K562 (cell line): ENCODE data around the gene FMOD. TPM values are rescaled to one million over a fixed set of nuclear protein-coding genes. Genes with fewer than 3 reads are reported as not detected.
A peak's percentile ranks its signal among the peaks of the same experiment; 100 is the strongest.

ENCODE experiments used
- ATAC-seq: fragments of 200-7000 bp; cut with Tn5 transposase; 3 replicates; pipeline ENCODE4 v1.9.1; 2020; ENCODE audit warnings: moderate library complexity
- BruUV-seq: library from RNA; stranded (reverse); fragments of 400-500 nt; replicated peaks from 2 replicates; lab custom pipeline; 2021; lab: Mats Ljungman, UMichigan
- CTCF ChIA-PET: fragments of 300-600 bp; formaldehyde crosslinking; extraction: SDS; loops from one replicate; lab custom pipeline; 2021; ENCODE audit warnings: low intra/inter-chr PET ratio; lab: Yijun Ruan, JAX
- POLR2A ChIA-PET: fragments of 300-600, 350-650 bp; sonication (Branson Sonifier 250); formaldehyde crosslinking; extraction: SDS; loops from one replicate; lab custom pipeline; 2021; ENCODE audit warnings: antibody characterized with exemption, inconsistent platforms; lab: Yijun Ruan, JAX
- DNase-seq, 4 experiments: peaks; one replicate each; pipeline versions ENCODE4 v3.0.0 to v3.0.0-alpha.2; 2011 to 2018; ENCODE audit warnings: low spot score in 3 of 4, mixed read lengths in 3 of 4; ENCODE audit errors: extremely low read depth in 1 of 4
- FAIRE-seq: peaks from 2 replicates; lab custom pipeline; 2011; peaks lifted over from hg19 to GRCh38; lab: Jason Lieb, UNC
- H2AFZ ChIP-seq: 2 replicates; pipeline ENCODE4 v1.6.0; 2011; ENCODE audit warnings: low read depth, low read length, control low read depth, inconsistent platforms
- H3K27ac ChIP-seq: fragments of 200-600 bp; 3 replicates; pipeline ENCODE4 v1.8.0; 2011; ENCODE audit warnings: low read depth, mild to moderate bottlenecking, control low read depth, inconsistent platforms, low read length, moderate library complexity, mixed read lengths; ENCODE audit errors: extremely low read depth
- H3K27me3 ChIP-seq, 2 experiments: fragments of 300-600 bp in 1 of 2; 2 replicates in 1 of 2; 3 replicates in 1 of 2; pipeline versions ENCODE4 v1.6.0 to v1.8.0; 2011; ENCODE audit warnings: inconsistent platforms in 2 of 2, low read length in 2 of 2, mild to moderate bottlenecking in 1 of 2, mixed read lengths in 1 of 2, moderate library complexity in 1 of 2; ENCODE audit not compliant: control insufficient read depth in 2 of 2, insufficient read depth in 2 of 2
- H3K36me3 ChIP-seq: fragments of 300-600 bp; 3 replicates; pipeline ENCODE4 v1.8.0; 2011; ENCODE audit warnings: mild to moderate bottlenecking, low read length, inconsistent platforms; ENCODE audit not compliant: control insufficient read depth, insufficient read depth
- H3K4me1 ChIP-seq, 2 experiments: fragments of 200-600 bp in 1 of 2; replicated peaks in 1 of 2; 2 replicates in 1 of 2; 3 replicates in 1 of 2; pipeline versions ENCODE4 v1.5.1 to v1.8.0; 2011; ENCODE audit warnings: inconsistent platforms in 2 of 2, low read length in 2 of 2, mild to moderate bottlenecking in 1 of 2, mixed read lengths in 1 of 2, moderate library complexity in 1 of 2; ENCODE audit not compliant: control insufficient read depth in 2 of 2, insufficient read depth in 2 of 2
- H3K4me2 ChIP-seq: 2 replicates; pipeline ENCODE4 v1.6.1; 2011; ENCODE audit warnings: low read length, control low read depth, inconsistent platforms, mixed read lengths; ENCODE audit not compliant: insufficient read depth
- H3K4me3 ChIP-seq: fragments of 200-600 bp; sonication (generic), shearing (Covaris generic); 2 replicates; pipeline ENCODE4 v1.5.1; 2016; ENCODE audit warnings: control low read depth, inconsistent platforms
- H3K79me2 ChIP-seq: fragments of 200-600 bp; 3 replicates; pipeline ENCODE4 v1.8.0; 2011; ENCODE audit warnings: low read length, inconsistent platforms; ENCODE audit not compliant: control insufficient read depth, insufficient read depth
- H3K9ac ChIP-seq, 2 experiments: 2 replicates each; pipeline versions ENCODE4 v1.6.0 to v1.6.1; 2011; ENCODE audit warnings: low read depth in 2 of 2, low read length in 2 of 2, control low read depth in 1 of 2, inconsistent platforms in 1 of 2, mild to moderate bottlenecking in 1 of 2, mixed read lengths in 1 of 2; ENCODE audit not compliant: insufficient read depth in 1 of 2
- H3K9me1 ChIP-seq: one replicate; pipeline ENCODE4 v1.6.0; 2011; ENCODE audit warnings: inconsistent platforms, mild to moderate bottlenecking, low read length, moderate library complexity; ENCODE audit not compliant: control insufficient read depth, insufficient read depth
- H3K9me3 ChIP-seq: replicated peaks from 2 replicates; pipeline ENCODE4 v1.5.1; 2011; ENCODE audit warnings: low read depth, low read length, inconsistent platforms; ENCODE audit not compliant: control insufficient read depth, insufficient read depth
- H4K20me1 ChIP-seq: replicated peaks from 2 replicates; pipeline ENCODE4 v1.6.1; 2011; ENCODE audit warnings: low read length, inconsistent platforms, mixed read lengths; ENCODE audit not compliant: control insufficient read depth, insufficient read depth
- ARID3B ChIP-seq: fragments of 250-450 bp; sonication (Bioruptor Pico); IDR thresholded peaks from 2 replicates; pipeline ENCODE4 v1.4.0; 2020; ENCODE audit warnings: borderline replicate concordance
- CEBPG ChIP-seq, 3 experiments: fragments of 200-800 bp in 1 of 3; sonication (Bioruptor generic) in 1 of 3; sonication (generic) in 1 of 3; formaldehyde crosslinking in 1 of 3; IDR thresholded peaks in 2 of 3; conservative IDR thresholded peaks in 1 of 3; 2 replicates each; pipeline versions ENCODE4 v1.6.1 to v1.8.0; 2016 to 2022; ENCODE audit warnings: missing compliant biosample characterization in 2 of 3, missing genetic modification characterization in 2 of 3, mild to moderate bottlenecking in 1 of 3, missing genetic modification reagents in 1 of 3
- ESRRB ChIP-seq: fragments of 250-450 bp; sonication (Bioruptor Pico); IDR thresholded peaks from 2 replicates; pipeline ENCODE4 v1.5.0; 2020; ENCODE audit warnings: mild to moderate bottlenecking, moderate library complexity, borderline replicate concordance
- GATA2 ChIP-seq: sonication (generic); formaldehyde crosslinking; IDR thresholded peaks from 2 replicates; pipeline ENCODE4 v1.4.0; 2020; ENCODE audit warnings: mild to moderate bottlenecking, missing genetic modification reagents
- KAT2B ChIP-seq: IDR thresholded peaks from one replicate; pipeline ENCODE4 v1.6.1; 2012; ENCODE audit warnings: low read depth, mild to moderate bottlenecking, control low read depth, inconsistent platforms, low read length, moderate library complexity
- MITF ChIP-seq: IDR thresholded peaks from 2 replicates; pipeline ENCODE4 v1.6.1; 2014; ENCODE audit warnings: antibody characterized with exemption
- MTA1 ChIP-seq: fragments of 450-650 bp; IDR thresholded peaks from 2 replicates; pipeline ENCODE4 v1.6.1; 2017; ENCODE audit warnings: borderline replicate concordance
- PHTF2 ChIP-seq: fragments of 250-450 bp; sonication (Bioruptor Pico); IDR thresholded peaks from 2 replicates; pipeline ENCODE4 v1.5.0; 2021; ENCODE audit warnings: mild to moderate bottlenecking
- POLR3G ChIP-seq: IDR thresholded peaks from 2 replicates; pipeline ENCODE4 v1.6.1; 2011; ENCODE audit not compliant: insufficient read length, insufficient replicate concordance; ENCODE audit errors: extremely low read depth
- SMAD2 ChIP-seq: fragments of 150-350 bp; IDR thresholded peaks from 2 replicates; pipeline ENCODE4 v1.6.1; 2014; ENCODE audit warnings: low read depth, mild to moderate bottlenecking, low read length
- TAL1 ChIP-seq: fragments of 450-650 bp; IDR thresholded peaks from 2 replicates; pipeline ENCODE4 v1.6.1; 2016; ENCODE audit warnings: mild to moderate bottlenecking
- XRCC5 ChIP-seq: fragments of 200-400 bp; formaldehyde crosslinking; IDR thresholded peaks from 2 replicates; pipeline ENCODE4 v1.6.1; 2017; ENCODE audit warnings: low read depth, mild to moderate bottlenecking, low read length
- ZHX1 ChIP-seq: fragments of 150-350 bp; conservative IDR thresholded peaks from 2 replicates; pipeline ENCODE4 v1.6.1; 2014; ENCODE audit warnings: low read length
- ZNF785 ChIP-seq: fragments of 250-450 bp; sonication (Bioruptor Pico); IDR thresholded peaks from 2 replicates; pipeline ENCODE4 v1.4.0; 2020; ENCODE audit warnings: mild to moderate bottlenecking
- WGBS: fragments of 100-300 bp; shearing (Covaris generic); methylation state at CpG from one replicate; pipeline ENCODE4 v1.1.6; 2016; ENCODE audit warnings: low coverage, mixed read lengths; ENCODE audit not compliant: insufficient coverage; ENCODE audit errors: missing lambda C conversion rate; 5-methylcytosine and 5-hydroxymethylcytosine counted together
- in situ Hi-C: fragments of 300-500 bp; cut with MboI; formaldehyde crosslinking; loops from 4 replicates; pipeline ENCODE4 v1.15.0; 2018; ENCODE audit warnings: inconsistent platforms, mixed read lengths
- intact Hi-C: fragments of 100-400 bp; cut with micrococcal nuclease; formaldehyde crosslinking; loops from 2 replicates; pipeline ENCODE4 v1.14.2; 2022
- polyA plus RNA-seq, 8 experiments: library from polyadenylated mRNA; depleted of rRNA in 4 of 8; stranded (reverse) in 5 of 8; unstranded in 3 of 8; fragments of >200 nt; fragmentation: Nextera tagmentation in 2 of 8; fragmentation: Illumina TruSeq in 1 of 8; extraction: Ambion mirVana in 2 of 8; extraction: Trizol in 1 of 8; gene quantifications; 2 replicates each; pipeline versions ENCODE4 v1.2.1 to v1.2.3, GENCODE V29; 2011 to 2014; ENCODE audit warnings: inconsistent platforms in 1 of 8, missing spikeins in 1 of 8
- total RNA-seq, 7 experiments: library from RNA; depleted of rRNA in 6 of 7; stranded (reverse); fragments of >200 nt in 6 of 7; fragmentation: Illumina TruSeq in 2 of 7; extraction: Trizol in 2 of 7; gene quantifications; 2 replicates each; pipeline versions ENCODE4 v1.2.1 to v1.2.3, GENCODE V29; 2011 to 2021; ENCODE audit warnings: low replicate concordance in 1 of 7

Gene FMOD
- total and polyA plus RNA-seq, 9 of the 15 experiments (the other 6 are each of a cell fraction or from before 2014, with no cell fraction given), result 0.03 to 0.13 (median 0.03) TPM; not detected in 6

GRCh38 chr1:203353486-203353885, 2.6 kb upstream of the FMOD start (continued):
- no peak for TF ChIP-seq ZNF785 (CRISPR knock-in tag)
- TF ChIP-seq POLR3G, result no peak
- no peak for TF ChIP-seq PHTF2 (CRISPR knock-in tag)

DNA sequence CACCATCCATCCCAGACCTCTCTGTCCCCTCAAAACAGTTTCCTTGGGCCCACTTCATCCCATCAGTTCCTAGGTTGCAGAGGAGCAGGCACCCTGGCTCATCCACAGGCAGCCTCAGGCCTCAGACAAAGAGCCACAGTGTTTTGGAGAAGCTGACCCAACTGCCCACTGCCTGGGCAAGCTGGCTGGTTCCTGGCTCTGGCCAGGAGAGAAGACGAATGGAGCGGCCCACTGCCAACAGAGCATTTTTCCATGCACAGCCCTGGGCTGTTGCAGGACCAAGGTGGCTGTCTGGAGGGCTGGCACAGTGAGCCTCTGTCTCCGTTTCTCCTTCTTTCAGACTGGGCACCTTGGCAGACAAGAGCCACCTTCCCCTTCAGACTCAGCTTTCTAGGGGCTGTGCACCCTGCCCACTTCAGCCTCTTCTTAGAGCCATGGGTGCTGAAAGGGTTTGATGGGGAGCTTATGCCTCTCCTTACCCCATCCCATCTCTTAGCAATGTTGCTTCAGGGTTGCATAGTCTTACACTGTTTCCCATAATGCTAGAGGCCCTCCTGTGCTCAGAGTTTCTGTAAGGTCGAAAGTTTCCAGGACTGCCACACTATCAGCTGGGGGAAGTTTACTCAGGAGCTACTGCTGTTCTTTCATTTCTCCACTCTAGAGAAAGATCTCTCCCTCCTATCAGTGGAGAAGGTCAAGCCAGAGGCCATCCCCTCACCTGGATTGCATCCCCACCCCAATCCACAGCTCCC, 973 bp downstream of the FMOD start:
- H3K36me3 ChIP-seq, result no peaks in the 10 kb centered on the region
- no peak overlapping the region for H2AFZ ChIP-seq
- no peak overlapping the region for H3K4me3 ChIP-seq
- no peaks in the 10 kb centered on the region for H3K9me3 ChIP-seq
- intact Hi-C loops (no loop called here), in situ Hi-C loops (loop anchor here (5.0 kb wide), 1 partner anchor 352 kb away; no protein-coding TSS in a partner anchor)
- BruUV-seq, result no TSS peak
- no peaks in the 10 kb centered on the region for H3K79me2 ChIP-seq
- H3K27me3 ChIP-seq, result peaks cover 57 to 79% of the 10 kb centered on the region in 2 experiments
- peak; percentile 55; the same call in 2 of the 3 replicates for ATAC-seq
- no peaks in the 10 kb centered on the region for H3K9me1 ChIP-seq
- no peak for FAIRE-seq
- ChIA-PET CTCF (no interaction called here), POLR2A (interaction anchor here (1.0 kb wide), 1 partner anchor 10 kb away, joined by 4 read pairs; no protein-coding TSS in a partner anchor)
- peaks cover 14% of the 10 kb centered on the region; the same call in 1 of the 2 replicates for H4K20me1 ChIP-seq
- no peak overlapping the region for H3K4me2 ChIP-seq
- DNase-seq, result no peak
- 1% methylated on average over 4 of the region's 4 CpGs for WGBS
- no peak overlapping the region for H3K27ac ChIP-seq
- no peaks in the 10 kb centered on the region for H3K4me1 ChIP-seq
- no peak overlapping the region for H3K9ac ChIP-seq
- TF ChIP-seq XRCC5, result no peak
- TF ChIP-seq ESRRB (CRISPR knock-in tag), result no peak
- no peak for TF ChIP-seq ZHX1
- TF ChIP-seq GATA2 (CRISPR knock-in tag), result no peak
- TF ChIP-seq ARID3B (CRISPR knock-in tag), result no peak
- TF ChIP-seq CEBPG (CRISPR knock-in tag; IDR thresholded peaks at IDR 0.05), result no peak
- peak; percentile 62 to 72; a peak in 3 of 4 replicates for TF ChIP-seq CEBPG (tag; conservative IDR thresholded peaks at IDR 0.05 in 1 of 2, IDR thresholded peaks at IDR 0.05 in 1 of 2)
- no peak for TF ChIP-seq KAT2B
- TF ChIP-seq TAL1, result 0 out of 2 replicates have a peak, but pooled peaks have one; percentile 5
- TF ChIP-seq SMAD2, result no peak
- no peak for TF ChIP-seq MITF
- TF ChIP-seq MTA1, result no peak
